ENCODE results near the gene IRF7. TPM values are rescaled to one million over a fixed set of nuclear protein-coding genes. Genes with fewer than 3 reads are reported as not detected.
"Not testable (repeated sequence)": the region's sequence is repeated elsewhere in the genome, so short reads cannot be mapped to it uniquely, and the experiment has no call there.

Gene IRF7
- total RNA-seq, 4 donors from 2014 or later, result 40.4 to 122 (median 49.9) TPM

GRCh38 chr11:650482-650881 is 34.7 kb upstream of the IRF7 start:
- H3K27me3 ChIP-seq, result no peaks in the 10 kb centered on the region
- in situ Hi-C loops (cut with MboI; ENCODE audit: low pct_ligation_motif_present in 1 of 4, low pct_unique_long_range_greater_than_20kb in 1 of 4, low sequenced_read_pairs in 3 of 4), result no loop called here
- intact Hi-C loops (cut with DNase I; ENCODE audit: low total_unique reads), result no loop called here
- no peaks in the 10 kb centered on the region for H3K9me3 ChIP-seq
- H3K36me3 ChIP-seq, result peaks cover 0 to 2% (median 0%) of the 10 kb centered on the region in 4 donors
- 89 to 91% methylated on average over 4 to 10 of the region's 10 CpGs for WGBS, 2 donors (ENCODE audit: low coverage in 1 of 2)
- H3K4me3 ChIP-seq, result no peak overlapping the region
- H3K4me1 ChIP-seq, result peaks cover 0 to 10% (median 5%) of the 10 kb centered on the region in 4 donors
- no peak for DNase-seq
- TF ChIP-seq CTCF (IDR thresholded peaks at IDR 0.05) (no peak), POLR2A (IDR thresholded peaks at IDR 0.05) (no peak), POLR2AphosphoS5 (IDR thresholded peaks at IDR 0.05) (no peak)
- no peak overlapping the region for H3K27ac ChIP-seq

- DNase-seq; H3K4me1 ChIP-seq; intact Hi-C loops (cut with DNase I; ENCODE audit: low total_unique reads); H3K4me3 ChIP-seq; H3K36me3 ChIP-seq; H3K27ac ChIP-seq; H3K9me3 ChIP-seq; H3K27me3 ChIP-seq; in situ Hi-C loops (cut with MboI; ENCODE audit: low pct_ligation_motif_present in 1 of 4, low pct_unique_long_range_greater_than_20kb in 1 of 4, low sequenced_read_pairs in 3 of 4): not testable (repeated sequence)
- WGBS, 2 donors (ENCODE audit: low coverage in 1 of 2), result 91% methylated on average over 3 to 11 of the region's 14 CpGs
Measured at GRCh38 chr11:647672-648158, 32.0 kb upstream of the IRF7 start.

GRCh38 chr11:646214-646613 is 30.5 kb upstream of the IRF7 start:
- intact Hi-C loops (cut with DNase I; ENCODE audit: low total_unique reads), result no loop called here
- WGBS, 2 donors (ENCODE audit: low coverage in 1 of 2), result 82% methylated on average over 14 of the region's 14 CpGs; no CpG with 5 or more reads in 1 of the 2 donors
- Histone ChIP-seq H3K9me3 (no peaks in the 10 kb centered on the region), H3K4me3 (no peak overlapping the region), H3K27ac (no peak overlapping the region), H3K4me1 (no peaks in the 10 kb centered on the region), H3K27me3 (no peaks in the 10 kb centered on the region), H3K36me3 (peaks cover 0 to 2% (median 0%) of the 10 kb centered on the region in 4 donors)
- DNase-seq, result no peak
- in situ Hi-C loops (cut with MboI; ENCODE audit: low pct_ligation_motif_present in 1 of 4, low pct_unique_long_range_greater_than_20kb in 1 of 4, low sequenced_read_pairs in 3 of 4), result no loop called here
- TF ChIP-seq EP300 (IDR thresholded peaks at IDR 0.05; ENCODE audit: low read depth) (no peak), CTCF (IDR thresholded peaks at IDR 0.05) (no peak), POLR2AphosphoS5 (IDR thresholded peaks at IDR 0.05) (no peak), POLR2A (IDR thresholded peaks at IDR 0.05) (no peak)

GRCh38 chr11:645536-645935 is 29.8 kb upstream of the IRF7 start:
- in situ Hi-C loops (cut with MboI; ENCODE audit: low pct_ligation_motif_present in 1 of 4, low pct_unique_long_range_greater_than_20kb in 1 of 4, low sequenced_read_pairs in 3 of 4) (no loop called here), intact Hi-C loops (cut with DNase I; ENCODE audit: low total_unique reads) (no loop called here)
- 74% methylated on average over 16 of the region's 16 CpGs; no CpG with 5 or more reads in 1 of the 2 donors for WGBS, 2 donors (ENCODE audit: low coverage in 1 of 2)
- H3K27me3 ChIP-seq, result no peaks in the 10 kb centered on the region
- TF ChIP-seq POLR2A (IDR thresholded peaks at IDR 0.05) (no peak), POLR2AphosphoS5 (IDR thresholded peaks at IDR 0.05) (no peak), CTCF (IDR thresholded peaks at IDR 0.05) (no peak), EP300 (IDR thresholded peaks at IDR 0.05; ENCODE audit: low read depth) (no peak)
- H3K27ac ChIP-seq, result no peak overlapping the region
- H3K36me3 ChIP-seq, result no peaks in the 10 kb centered on the region
- no peaks in the 10 kb centered on the region for H3K9me3 ChIP-seq
- DNase-seq, result no peak
- H3K4me3 ChIP-seq, result no peak overlapping the region
- no peaks in the 10 kb centered on the region for H3K4me1 ChIP-seq

All from transverse colon (tissue), 4 donors.